ENCODE measurements around the gene CARD10. TPM values are rescaled to one million over a fixed set of nuclear protein-coding genes. Genes with fewer than 3 reads are reported as not detected.

CARD10 gene
- total RNA-seq, 4 donors from 2014 or later: 6.5 to 17.3 (median 11.0) TPM

DNA sequence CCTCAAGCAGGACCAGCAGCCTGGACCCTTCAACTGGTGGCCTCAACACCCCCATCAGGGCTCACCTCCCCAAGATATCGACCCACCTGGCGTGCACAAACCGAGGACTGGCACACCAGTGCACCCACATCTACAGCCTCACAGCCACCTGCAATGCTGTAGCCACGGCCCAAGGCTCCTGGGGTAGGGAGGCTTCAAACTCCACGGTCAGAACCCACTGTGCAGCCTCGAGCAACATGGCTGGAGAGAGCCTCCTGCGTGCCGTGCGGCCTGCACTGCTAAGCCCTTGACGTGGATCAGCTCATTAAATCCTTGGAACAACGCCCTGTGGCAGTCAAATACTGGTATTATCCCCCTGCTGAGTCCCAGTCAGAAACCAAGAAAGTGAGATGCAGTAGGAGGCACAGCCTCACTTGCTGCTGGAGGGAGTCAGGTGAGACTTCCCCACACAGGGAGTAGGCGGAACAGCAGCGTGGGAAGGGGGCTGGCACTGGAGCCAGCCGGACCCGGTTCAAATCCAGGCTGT, 4.6 kb downstream of the CARD10 start:
- H3K27ac ChIP-seq: no peak overlapping the region
- no peak overlapping the region for H3K4me3 ChIP-seq (replicated peaks in 1 of 3)
- H3K9me3 ChIP-seq: no peaks in the 10 kb centered on the region
- DNase-seq: no peak
- no peaks in the 10 kb centered on the region for H3K27me3 ChIP-seq
- peaks cover 10 to 23% of the 10 kb centered on the region in 2 donors for H3K4me1 ChIP-seq
- H3K36me3 ChIP-seq: no peaks in the 10 kb centered on the region
- intact Hi-C loops (cut with DNase I): no loop called here
- TF ChIP-seq POLR2A (IDR thresholded peaks at IDR 0.05): no peak
- 82 to 84% methylated on average over 8 to 15 of the region's 15 CpGs for WGBS, 2 donors

- TF ChIP-seq POLR2A (IDR thresholded peaks at IDR 0.05) (no peak), CTCF (IDR thresholded peaks at IDR 0.05) (no peak)
- Histone ChIP-seq H3K36me3 (no peaks in the 10 kb centered on the region), H3K27me3 (no peaks in the 10 kb centered on the region), H3K9me3 (no peaks in the 10 kb centered on the region), H3K27ac (peak overlapping the region in 1 of 3 donors; percentile 33), H3K4me3 (replicated peaks in 1 of 3) (no peak overlapping the region), H3K4me1 (peaks cover 7 to 23% of the 10 kb centered on the region in 2 donors)
- DNase-seq: no peak
- intact Hi-C loops (cut with DNase I): no loop called here
- 86% methylated on average over 6 of the region's 6 CpGs for WGBS, 2 donors
Measured at GRCh38 chr22:37511395-37512104, 7.7 kb downstream of the CARD10 start.

- 78 to 81% methylated on average over 9 of the region's 10 CpGs for WGBS, 2 donors
- Histone ChIP-seq H3K27ac (no peak overlapping the region), H3K27me3 (no peaks in the 10 kb centered on the region), H3K4me1 (peaks cover 7 to 23% of the 10 kb centered on the region in 2 donors), H3K4me3 (replicated peaks in 1 of 3) (no peak overlapping the region), H3K9me3 (no peaks in the 10 kb centered on the region), H3K36me3 (no peaks in the 10 kb centered on the region)
- intact Hi-C loops (cut with DNase I): no loop called here
- TF ChIP-seq POLR2A (IDR thresholded peaks at IDR 0.05) (no peak), CTCF (IDR thresholded peaks at IDR 0.05) (no peak)
- DNase-seq: no peak
Measured at GRCh38 chr22:37510091-37510490, 9.1 kb downstream of the CARD10 start.

DNA sequence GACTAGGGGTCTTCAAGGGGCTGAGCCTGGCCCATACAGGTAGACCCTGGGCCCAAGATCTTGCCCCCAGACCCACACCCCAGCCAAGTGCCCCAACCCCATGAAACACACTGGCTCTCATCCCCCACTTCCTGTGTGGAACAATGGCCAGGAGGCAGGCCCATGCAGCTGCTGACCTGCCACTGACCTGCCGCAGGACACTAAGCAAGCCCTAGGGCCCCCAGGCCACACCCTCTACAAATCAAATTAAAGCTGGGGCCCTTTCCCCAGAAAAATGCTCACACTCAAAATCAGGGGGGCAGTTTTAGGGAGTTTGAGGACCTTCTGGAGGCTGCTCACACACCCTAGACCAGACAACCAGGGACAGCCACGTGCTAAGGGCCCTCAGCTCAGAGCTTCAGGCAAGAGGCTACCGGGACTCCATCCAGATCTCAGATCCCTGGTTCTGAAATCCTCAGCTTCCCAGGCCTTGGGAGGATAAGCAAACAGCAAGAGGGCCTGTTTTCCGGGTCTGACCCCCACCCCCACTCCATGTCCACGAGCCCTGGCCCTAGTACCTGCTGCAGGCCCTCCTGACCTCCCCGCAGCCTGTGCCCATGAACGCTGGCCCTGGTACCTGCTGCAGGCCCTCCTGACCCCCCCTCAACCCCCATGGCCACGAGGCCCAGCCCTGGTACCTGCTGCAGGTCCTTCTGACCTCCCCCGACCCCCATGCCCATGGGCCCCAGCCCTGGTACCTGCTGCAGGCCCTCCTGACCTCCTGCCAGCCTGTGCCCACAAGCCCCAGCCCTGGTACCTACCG, 10.0 kb downstream of the CARD10 start:
- no peak for DNase-seq
- Histone ChIP-seq H3K27me3 (no peaks in the 10 kb centered on the region), H3K9me3 (no peaks in the 10 kb centered on the region), H3K4me1 (peaks cover 7 to 23% of the 10 kb centered on the region in 2 donors), H3K4me3 (replicated peaks in 1 of 3) (no peak overlapping the region), H3K36me3 (no peaks in the 10 kb centered on the region), H3K27ac (peak overlapping the region in 1 of 3 donors; percentile 43)
- intact Hi-C loops (cut with DNase I): no loop called here
- WGBS, 2 donors: 63 to 76% methylated on average over 4 to 6 of the region's 10 CpGs
- TF ChIP-seq POLR2A (IDR thresholded peaks at IDR 0.05): no peak
- TF ChIP-seq CTCF (IDR thresholded peaks at IDR 0.05): no peak

GRCh38 chr22:37508431-37508992, 10.7 kb downstream of the CARD10 start:
- H3K4me1 ChIP-seq: peaks cover 7 to 23% of the 10 kb centered on the region in 2 donors
- DNase-seq: no peak
- no peaks in the 10 kb centered on the region for H3K9me3 ChIP-seq
- 57 to 72% methylated on average over 10 to 15 of the region's 22 CpGs for WGBS, 2 donors
- no peak overlapping the region for H3K4me3 ChIP-seq (replicated peaks in 1 of 3)
- peak overlapping the region in 2 of 3 donors; percentile 17 to 43 for H3K27ac ChIP-seq
- TF ChIP-seq CTCF (IDR thresholded peaks at IDR 0.05) (peak in 1 of 6 experiments; percentile 9), POLR2A (IDR thresholded peaks at IDR 0.05) (no peak)
- intact Hi-C loops (cut with DNase I): no loop called here
- no peaks in the 10 kb centered on the region for H3K27me3 ChIP-seq
- no peaks in the 10 kb centered on the region for H3K36me3 ChIP-seq
